Right atrium auricular region (tissue), 2 donors: Measurements from ENCODE around the gene CYSRT1. TPM values are rescaled to one million over a fixed set of nuclear protein-coding genes. Genes with fewer than 3 reads are reported as not detected.

Source experiments
- DNase-seq: peaks from one replicate; pipeline ENCODE4 v3.0.0-alpha.2; 2019; ENCODE audit warnings: low spot score
- H3K27ac ChIP-seq, 2 donors: fragments of 200-600 bp; sonication (generic); 1 replicate in 1 of 2; 2 replicates in 1 of 2; pipeline ENCODE4 v1.5.1; 2016 to 2019
- H3K27me3 ChIP-seq, 2 donors: fragments of 200-600 bp; sonication (generic); one replicate each; pipeline versions ENCODE4 v1.5.1 to v1.6.0; 2017 to 2019
- H3K36me3 ChIP-seq: fragments of 200-600 bp; sonication (generic); one replicate; pipeline ENCODE4 v1.5.1; 2016
- H3K4me1 ChIP-seq, 2 donors: fragments of 200-600 bp; sonication (generic); one replicate each; pipeline versions ENCODE4 v1.5.1 to v1.6.0; 2017 to 2019
- H3K4me3 ChIP-seq, 2 donors: fragments of 200-600 bp; sonication (generic); 1 replicate in 1 of 2; 2 replicates in 1 of 2; pipeline ENCODE4 v1.5.1; 2017 to 2019; ENCODE audit warnings: mild to moderate bottlenecking in 1 of 2, moderate library complexity in 1 of 2
- H3K9me3 ChIP-seq, 2 donors: fragments of 200-600 bp; sonication (generic); one replicate each; pipeline ENCODE4 v1.5.1; 2019
- total RNA-seq, 2 donors: library from RNA; depleted of rRNA; stranded (reverse); fragments of >200 nt; gene quantifications; one replicate each; pipeline ENCODE4 v1.1.0, GENCODE V29; 2016
- TF ChIP-seq, protein P1 (sequence below), 2 donors: fragments of 200-600 bp; sonication (generic); IDR thresholded peaks; one replicate each; pipeline ENCODE4 v1.5.1; 2019; ENCODE audit warnings: antibody characterized with exemption in 2 of 2

Gene CYSRT1, protein sequence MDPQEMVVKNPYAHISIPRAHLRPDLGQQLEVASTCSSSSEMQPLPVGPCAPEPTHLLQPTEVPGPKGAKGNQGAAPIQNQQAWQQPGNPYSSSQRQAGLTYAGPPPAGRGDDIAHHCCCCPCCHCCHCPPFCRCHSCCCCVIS
- total RNA-seq: under 1 TPM; 0.35 to 0.85 TPM

GRCh38 chr9:137224830-137225694 lies at the start of gene CYSRT1:
Gene CYSRT1 (plus strand): TSS chr9:137225174. CDS start chr9:137225622, 448 bp downstream.
- H3K4me3 ChIP-seq: peak within 1 kb of the TSS; percentile 60 to 70
- TF ChIP-seq, protein P1, sequence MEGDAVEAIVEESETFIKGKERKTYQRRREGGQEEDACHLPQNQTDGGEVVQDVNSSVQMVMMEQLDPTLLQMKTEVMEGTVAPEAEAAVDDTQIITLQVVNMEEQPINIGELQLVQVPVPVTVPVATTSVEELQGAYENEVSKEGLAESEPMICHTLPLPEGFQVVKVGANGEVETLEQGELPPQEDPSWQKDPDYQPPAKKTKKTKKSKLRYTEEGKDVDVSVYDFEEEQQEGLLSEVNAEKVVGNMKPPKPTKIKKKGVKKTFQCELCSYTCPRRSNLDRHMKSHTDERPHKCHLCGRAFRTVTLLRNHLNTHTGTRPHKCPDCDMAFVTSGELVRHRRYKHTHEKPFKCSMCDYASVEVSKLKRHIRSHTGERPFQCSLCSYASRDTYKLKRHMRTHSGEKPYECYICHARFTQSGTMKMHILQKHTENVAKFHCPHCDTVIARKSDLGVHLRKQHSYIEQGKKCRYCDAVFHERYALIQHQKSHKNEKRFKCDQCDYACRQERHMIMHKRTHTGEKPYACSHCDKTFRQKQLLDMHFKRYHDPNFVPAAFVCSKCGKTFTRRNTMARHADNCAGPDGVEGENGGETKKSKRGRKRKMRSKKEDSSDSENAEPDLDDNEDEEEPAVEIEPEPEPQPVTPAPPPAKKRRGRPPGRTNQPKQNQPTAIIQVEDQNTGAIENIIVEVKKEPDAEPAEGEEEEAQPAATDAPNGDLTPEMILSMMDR (IDR thresholded peaks at IDR 0.05): no peak
- H3K27ac ChIP-seq: peak within 1 kb of the TSS; percentile 77 to 86
- peaks cover 0 to 36% of the 10 kb centered on the region in 2 donors for H3K4me1 ChIP-seq
- no peaks in the 10 kb centered on the region for H3K36me3 ChIP-seq
- no peaks in the 10 kb centered on the region for H3K9me3 ChIP-seq
- no peak for DNase-seq
- H3K27me3 ChIP-seq: peaks cover 3 to 6% of the 10 kb centered on the region in 2 donors

DNA sequence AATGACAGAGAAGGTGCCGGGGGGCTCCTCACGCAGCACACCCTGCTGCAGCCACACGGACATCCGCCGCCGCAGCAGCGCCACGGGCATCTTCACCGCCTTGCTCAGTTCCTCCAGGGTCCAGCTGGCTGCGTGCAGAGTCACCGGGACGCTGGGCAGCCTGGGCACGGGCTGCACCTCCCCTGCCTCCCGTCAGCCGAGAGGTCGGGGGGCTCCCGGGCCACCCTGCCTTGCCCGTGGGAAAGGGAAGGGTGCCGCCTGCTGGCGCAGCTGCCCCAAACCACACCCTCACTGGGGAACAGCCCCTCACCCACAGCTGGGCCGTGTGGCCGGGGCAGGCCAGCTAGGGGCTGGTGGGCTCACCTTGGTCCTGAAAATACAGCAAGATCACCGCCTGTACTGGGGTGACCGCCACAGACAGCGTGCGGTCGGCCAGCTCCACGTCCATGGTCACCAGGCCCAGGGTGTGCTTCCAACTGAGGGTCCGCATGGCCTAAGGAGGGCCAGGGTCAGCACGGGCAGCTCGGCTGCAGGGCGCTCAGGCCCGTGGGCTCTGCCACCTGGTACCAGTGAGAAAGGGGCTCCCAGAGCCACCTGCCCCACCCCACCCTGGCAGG lies 49.5 kb upstream of the CYSRT1 start:
- no peak overlapping the region for H3K4me3 ChIP-seq
- H3K27ac ChIP-seq: no peak overlapping the region
- H3K9me3 ChIP-seq: no peaks in the 10 kb centered on the region
- no peaks in the 10 kb centered on the region for H3K4me1 ChIP-seq
- TF ChIP-seq, protein P1 (IDR thresholded peaks at IDR 0.05): no peak
- peaks cover 13% of the 10 kb centered on the region for H3K36me3 ChIP-seq
- H3K27me3 ChIP-seq: no peaks in the 10 kb centered on the region
- DNase-seq: no peak

DNA sequence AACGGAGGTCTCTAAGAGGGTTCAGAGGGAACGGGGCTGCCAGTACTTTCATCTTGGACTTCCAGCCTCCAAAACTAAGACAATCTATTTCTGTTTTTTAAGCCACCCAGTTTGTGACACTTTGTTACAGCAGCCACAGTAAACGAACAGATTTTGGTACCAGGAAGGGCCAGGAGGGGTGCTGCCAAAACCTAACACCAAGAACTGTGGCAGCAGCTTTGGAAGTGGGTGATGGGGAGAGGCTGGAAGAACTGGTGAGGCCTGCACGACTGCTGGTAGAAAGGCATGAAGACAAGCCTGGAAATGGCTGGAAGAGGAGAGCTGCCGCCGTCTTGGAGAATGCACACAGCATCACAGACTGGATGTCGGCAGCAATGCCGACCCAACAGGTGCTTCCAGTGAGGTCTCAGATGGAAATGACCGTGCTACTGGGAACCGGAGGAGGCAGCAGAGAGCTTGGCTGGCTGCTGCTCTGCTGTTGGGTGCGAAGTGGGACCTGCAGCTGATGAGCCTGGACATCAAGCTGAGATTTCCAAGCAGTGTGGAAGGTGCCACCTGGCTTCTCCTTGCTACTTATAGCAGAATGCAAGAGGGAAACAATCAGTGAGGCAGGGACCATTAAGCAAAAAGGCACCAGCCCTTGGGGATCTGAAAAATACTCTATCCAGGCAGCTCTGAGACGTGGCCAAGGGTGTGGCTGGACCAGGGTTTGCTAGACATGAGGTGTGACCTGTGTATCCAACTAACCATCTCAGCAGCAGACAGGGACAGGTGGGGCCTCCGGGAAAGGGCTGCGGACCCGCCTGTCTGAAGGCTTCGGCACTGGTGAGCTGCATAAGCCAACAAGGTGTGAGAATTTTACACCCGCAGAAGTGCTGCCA lies 48.4 kb upstream of the CYSRT1 start:
- Histone ChIP-seq H3K27ac (no peak overlapping the region), H3K27me3 (no peaks in the 10 kb centered on the region), H3K4me1 (no peaks in the 10 kb centered on the region), H3K36me3 (peaks cover 23% of the 10 kb centered on the region), H3K4me3 (no peak overlapping the region), H3K9me3 (no peaks in the 10 kb centered on the region)
- TF ChIP-seq, protein P1 (IDR thresholded peaks at IDR 0.05): peak in 1 of 2 donors; percentile 47
- no peak for DNase-seq

DNA sequence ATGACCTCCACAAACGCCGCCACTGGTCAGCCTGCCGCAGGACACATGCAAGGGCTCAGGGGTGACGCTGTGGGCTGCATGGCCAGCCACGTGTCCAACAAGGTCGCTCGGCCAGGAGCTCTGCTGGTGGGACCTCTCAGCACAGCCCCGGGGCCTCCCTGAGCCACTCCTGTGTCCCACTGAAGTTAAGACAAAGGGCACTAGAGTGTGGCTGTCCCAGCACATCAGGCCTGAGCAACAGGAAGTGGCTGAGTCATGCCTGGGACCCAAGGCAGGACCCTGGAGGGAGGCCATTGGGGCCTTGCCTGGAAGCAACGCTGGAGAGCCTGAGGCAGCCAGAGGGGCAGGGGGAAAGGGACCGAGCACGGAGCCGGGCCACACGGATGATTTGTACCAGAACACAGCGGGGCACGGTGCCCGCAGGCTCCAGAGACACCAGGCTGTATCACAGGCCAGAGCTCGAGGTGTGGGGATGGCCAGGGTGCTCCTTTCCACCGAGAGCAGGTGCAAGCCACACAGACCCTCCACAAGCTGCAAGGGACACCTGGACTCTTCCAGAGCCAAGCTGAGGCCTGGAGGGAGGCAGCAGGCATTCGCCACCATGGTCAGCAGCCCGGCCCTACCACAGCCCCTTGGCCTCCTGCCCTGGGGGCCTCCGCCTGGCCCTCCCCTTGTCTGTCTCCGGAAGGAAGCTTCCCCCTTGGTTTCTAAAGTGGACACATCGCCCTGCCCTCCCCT lies 46.6 kb upstream of the CYSRT1 start:
- DNase-seq: no peak
- TF ChIP-seq, protein P1 (IDR thresholded peaks at IDR 0.05): no peak
- Histone ChIP-seq H3K9me3 (no peaks in the 10 kb centered on the region), H3K27ac (no peak overlapping the region), H3K4me3 (no peak overlapping the region), H3K4me1 (no peaks in the 10 kb centered on the region), H3K36me3 (peaks cover 38% of the 10 kb centered on the region), H3K27me3 (no peaks in the 10 kb centered on the region)
